H1 (cell line): Measurements from ENCODE around the gene TUBD1. TPM values are rescaled to one million over a fixed set of nuclear protein-coding genes. Genes with fewer than 3 reads are reported as not detected.

Experiments
- CTCF ChIA-PET: fragments of 300-600 bp; sonication (Branson Sonifier 250); formaldehyde crosslinking; loops from one replicate; lab custom pipeline; 2021; ENCODE audit not compliant: partially characterized antibody; lab: Charles Lee
- POLR2A ChIA-PET: fragments of 300-600 bp; sonication (Branson Sonifier 250); formaldehyde crosslinking; loops from one replicate; lab custom pipeline; 2021; ENCODE audit warnings: inconsistent platforms; ENCODE audit not compliant: partially characterized antibody; lab: Charles Lee
- DNase-seq, 2 experiments: peaks; one replicate each; pipeline versions ENCODE4 v3.0.0 to v3.0.0-alpha.2; 2010 to 2022; ENCODE audit warnings: low spot score in 2 of 2, low read depth in 1 of 2, mixed read lengths in 1 of 2
- FAIRE-seq: peaks from 2 replicates; lab custom pipeline; 2011; peaks lifted over from hg19 to GRCh38; lab: Jason Lieb, UNC
- H2AFZ ChIP-seq: 2 replicates; pipeline ENCODE4 v1.8.1; 2012; ENCODE audit warnings: low read length, inconsistent platforms
- H2AK5ac ChIP-seq: 2 replicates; pipeline ENCODE4 v1.6.1; 2013; ENCODE audit warnings: low read depth, low read length
- H2BK120ac ChIP-seq: replicated peaks from 2 replicates; pipeline ENCODE3; 2013; ENCODE audit warnings: low read depth, low read length, inconsistent platforms
- H2BK12ac ChIP-seq: 2 replicates; pipeline ENCODE4 v1.6.1; 2013; ENCODE audit warnings: low read depth, low read length
- H2BK15ac ChIP-seq: 2 replicates; pipeline ENCODE4 v1.6.1; 2013; ENCODE audit warnings: low read length
- H2BK20ac ChIP-seq: 2 replicates; pipeline ENCODE4 v1.6.1; 2013; ENCODE audit warnings: low read length
- H2BK5ac ChIP-seq: 2 replicates; pipeline ENCODE4 v1.6.1; 2013; ENCODE audit warnings: low read depth, low read length
- H3K14ac ChIP-seq: 2 replicates; pipeline ENCODE4 v1.6.1; 2013; ENCODE audit warnings: inconsistent platforms; ENCODE audit not compliant: insufficient read length
- H3K18ac ChIP-seq: 2 replicates; pipeline ENCODE4 v1.6.1; 2013; ENCODE audit warnings: low read length; ENCODE audit errors: extremely low read depth
- H3K23ac ChIP-seq: 2 replicates; pipeline ENCODE4 v1.6.1; 2013; ENCODE audit warnings: inconsistent platforms; ENCODE audit not compliant: insufficient read length
- H3K23me2 ChIP-seq: 2 replicates; pipeline ENCODE4 v1.6.1; 2013; ENCODE audit warnings: low read depth, low read length
- H3K27ac ChIP-seq: 2 replicates; pipeline ENCODE4 v1.6.1; 2011; ENCODE audit warnings: low read depth, low read length, inconsistent platforms
- H3K27me3 ChIP-seq, 4 experiments: replicated peaks in 1 of 4; 1 replicate in 1 of 4; 2 replicates in 3 of 4; pipeline versions ENCODE4 v1.6.1 to v1.8.1; 2011 to 2013; ENCODE audit warnings: low read length in 3 of 4, mild to moderate bottlenecking in 3 of 4, inconsistent platforms in 2 of 4, mixed read lengths in 2 of 4, moderate library complexity in 1 of 4; ENCODE audit not compliant: control insufficient read depth in 3 of 4, insufficient read depth in 3 of 4; ENCODE audit errors: extremely low read depth in 1 of 4
- H3K36me3 ChIP-seq, 4 experiments: 2 replicates each; pipeline versions ENCODE4 v1.6.1 to v1.8.1; 2011 to 2013; ENCODE audit warnings: mild to moderate bottlenecking in 4 of 4, low read length in 3 of 4, moderate library complexity in 2 of 4, control low read depth in 1 of 4, inconsistent platforms in 1 of 4; ENCODE audit not compliant: insufficient read depth in 4 of 4, control insufficient read depth in 2 of 4
- H3K4ac ChIP-seq: replicated peaks from 2 replicates; pipeline ENCODE3; 2013; ENCODE audit warnings: low read length, low read depth, mixed read lengths, inconsistent platforms; ENCODE audit not compliant: insufficient read length
- H3K4me1 ChIP-seq, 4 experiments: replicated peaks in 1 of 4; 1 replicate in 1 of 4; 2 replicates in 3 of 4; pipeline versions ENCODE4 v1.6.1 to v1.8.1; 2011 to 2013; ENCODE audit warnings: low read length in 3 of 4, inconsistent platforms in 2 of 4, mixed read lengths in 1 of 4; ENCODE audit not compliant: insufficient read depth in 4 of 4, control insufficient read depth in 3 of 4
- H3K4me2 ChIP-seq, 2 experiments: 2 replicates each; pipeline versions ENCODE4 v1.6.1 to v1.8.1; 2011 to 2013; ENCODE audit warnings: low read depth in 2 of 2, low read length in 2 of 2, control low read depth in 1 of 2, inconsistent platforms in 1 of 2, mild to moderate bottlenecking in 1 of 2; ENCODE audit not compliant: insufficient read depth in 1 of 2
- H3K4me3 ChIP-seq, 4 experiments: fragments of 200-600, 300-600 bp in 1 of 4; sonication (generic), shearing (Covaris generic), sonication (Bioruptor Twin) in 1 of 4; 2 replicates each; pipeline versions ENCODE4 v1.5.1 to v1.8.1; 2011 to 2016; ENCODE audit warnings: low read length in 4 of 4, low read depth in 3 of 4, control low read depth in 2 of 4, inconsistent platforms in 2 of 4, mild to moderate bottlenecking in 2 of 4, mixed read lengths in 1 of 4, moderate library complexity in 1 of 4; ENCODE audit not compliant: insufficient read depth in 2 of 4; ENCODE audit errors: extremely low read depth in 1 of 4
- H3K56ac ChIP-seq: replicated peaks from 2 replicates; pipeline ENCODE3; 2013; ENCODE audit warnings: low read depth, mild to moderate bottlenecking, mixed read lengths, low read length, inconsistent platforms; ENCODE audit not compliant: insufficient read length
- H3K79me1 ChIP-seq: 2 replicates; pipeline ENCODE4 v1.6.1; 2013; ENCODE audit warnings: low read depth, low read length, control low read depth
- H3K79me2 ChIP-seq, 2 experiments: 2 replicates each; pipeline versions ENCODE4 v1.6.1 to v1.8.1; 2012 to 2013; ENCODE audit warnings: low read length in 2 of 2, mild to moderate bottlenecking in 2 of 2, inconsistent platforms in 1 of 2; ENCODE audit not compliant: insufficient read depth in 2 of 2, control insufficient read depth in 1 of 2
- H3K9ac ChIP-seq, 4 experiments: replicated peaks in 1 of 4; 1 replicate in 1 of 4; 2 replicates in 3 of 4; pipeline versions ENCODE4 v1.6.1 to v1.8.1; 2011 to 2013; ENCODE audit warnings: low read depth in 3 of 4, low read length in 3 of 4, control low read depth in 2 of 4, mild to moderate bottlenecking in 2 of 4, moderate library complexity in 2 of 4, inconsistent platforms in 1 of 4; ENCODE audit errors: extremely low read depth in 1 of 4
- H3K9me3 ChIP-seq, 2 experiments: 2 replicates each; pipeline versions ENCODE4 v1.6.1 to v1.8.1; 2012 to 2013; ENCODE audit warnings: mild to moderate bottlenecking in 2 of 2, moderate library complexity in 2 of 2, control low read depth in 1 of 2, inconsistent platforms in 1 of 2, low read depth in 1 of 2, low read length in 1 of 2, mixed read lengths in 1 of 2; ENCODE audit not compliant: insufficient read depth in 2 of 2
- H4K20me1 ChIP-seq, 2 experiments: replicated peaks in 1 of 2; 2 replicates each; pipeline versions ENCODE3 to v1.8.1; 2011 to 2013; ENCODE audit warnings: inconsistent platforms in 2 of 2, low read length in 2 of 2, mild to moderate bottlenecking in 1 of 2; ENCODE audit not compliant: insufficient read depth in 2 of 2, control insufficient read depth in 1 of 2
- H4K5ac ChIP-seq: 2 replicates; pipeline ENCODE4 v1.6.1; 2013; ENCODE audit warnings: low read length, low read depth, mixed read lengths, inconsistent platforms; ENCODE audit not compliant: insufficient read length
- H4K8ac ChIP-seq: 2 replicates; pipeline ENCODE4 v1.8.0; 2013; ENCODE audit warnings: mild to moderate bottlenecking, moderate library complexity, low read length, inconsistent platforms; ENCODE audit not compliant: insufficient read depth; ENCODE audit errors: extremely low read depth
- H4K91ac ChIP-seq: replicated peaks from 2 replicates; pipeline ENCODE3; 2013; ENCODE audit warnings: low read length, mixed read lengths, inconsistent platforms; ENCODE audit not compliant: insufficient read length
- CHD1 ChIP-seq: IDR thresholded peaks from 2 replicates; pipeline ENCODE4 v1.6.1; 2012; ENCODE audit warnings: low read depth, low read length, improper control_type of control experiment
- GTF2F1 ChIP-seq: IDR thresholded peaks from 2 replicates; pipeline ENCODE4 v1.6.1; 2012; ENCODE audit warnings: low read depth, low read length, improper control_type of control experiment, borderline replicate concordance
- HDAC6 ChIP-seq: IDR thresholded peaks from one replicate; pipeline ENCODE4 v1.7.1; 2012; ENCODE audit warnings: low read depth, mild to moderate bottlenecking, inconsistent platforms, low read length, moderate library complexity
- JUN ChIP-seq: IDR thresholded peaks from 2 replicates; pipeline ENCODE4 v1.6.1; 2011; ENCODE audit warnings: low read depth, mild to moderate bottlenecking, improper control_type of control experiment, low read length
- KDM1A ChIP-seq: fragments of 200-600, 300-600 bp; sonication (generic); IDR thresholded peaks from 2 replicates; pipeline ENCODE4 v1.7.1; 2016; ENCODE audit warnings: mild to moderate bottlenecking, low read length, borderline replicate concordance
- PHF8 ChIP-seq: fragments of 200-600 bp; sonication (generic); conservative IDR thresholded peaks from 2 replicates; pipeline ENCODE4 v1.7.1; 2012; ENCODE audit warnings: low read depth, mild to moderate bottlenecking, inconsistent platforms, low read length, moderate library complexity
- POU5F1 ChIP-seq: IDR thresholded peaks from 2 replicates; pipeline ENCODE4 v1.6.1; 2011; ENCODE audit warnings: low read depth, mild to moderate bottlenecking, low read length, moderate library complexity
- RFX5 ChIP-seq: IDR thresholded peaks from 2 replicates; pipeline ENCODE4 v1.6.1; 2011; ENCODE audit warnings: low read depth, low read length, improper control_type of control experiment, borderline replicate concordance
- SIN3A ChIP-seq, 2 experiments: IDR thresholded peaks in 1 of 2; conservative IDR thresholded peaks in 1 of 2; 2 replicates each; pipeline ENCODE4 v1.6.1; 2011 to 2012; ENCODE audit warnings: low read length in 2 of 2, improper control_type of control experiment in 1 of 2, low read depth in 1 of 2, mild to moderate bottlenecking in 1 of 2
- SP4 ChIP-seq: IDR thresholded peaks from 2 replicates; pipeline ENCODE4 v1.6.1; 2012; ENCODE audit warnings: low read length, inconsistent platforms
- TAF7 ChIP-seq: optimal IDR thresholded peaks from 2 replicates; pipeline ENCODE3; 2011; ENCODE audit warnings: low read depth, mild to moderate bottlenecking, inconsistent platforms, low read length, moderate library complexity, borderline replicate concordance
- TBP ChIP-seq: IDR thresholded peaks from 2 replicates; pipeline ENCODE4 v1.6.1; 2011; ENCODE audit warnings: low read depth, low read length, improper control_type of control experiment
- YY1 ChIP-seq: IDR thresholded peaks from 2 replicates; pipeline ENCODE4 v1.6.1; 2011; ENCODE audit warnings: low read depth, mild to moderate bottlenecking, low read length
- polyA plus RNA-seq, 7 experiments: library from polyadenylated mRNA; depleted of rRNA in 3 of 7; stranded (reverse) in 5 of 7; unstranded in 2 of 7; fragments of >200 nt in 5 of 7; fragments of 200-250 nt in 2 of 7; gene quantifications; 1 replicate in 5 of 7; 2 replicates in 1 of 7; 4 replicates in 1 of 7; pipeline versions ENCODE4 v1.2.1 to v1.2.3, GENCODE V29; 2011 to 2013; ENCODE audit warnings: missing spikeins in 2 of 7, mixed read lengths in 2 of 7
- total RNA-seq: library from RNA; stranded (reverse); fragmentation: NEBNext Ultra II Directional; extraction: Animal tissue kit (Norgen Biotek cat#: 25700); gene quantifications from 2 replicates; pipeline ENCODE4 v1.2.1, GENCODE V29; 2021
- TF ChIP-seq, protein P1 (sequence below): IDR thresholded peaks from 2 replicates; pipeline ENCODE4 v1.6.1; 2011; ENCODE audit warnings: low read depth, mild to moderate bottlenecking, low read length; ENCODE audit not compliant: insufficient read depth

The TUBD1 gene
- total and polyA plus RNA-seq, 2 of the 8 experiments (the other 6 are each of a cell fraction or from before 2014, with no cell fraction given), result 9.1 to 17.5 TPM

- no peak overlapping the region for H3K14ac ChIP-seq
- H3K36me3 ChIP-seq, result peaks cover 2 to 17% (median 14%) of the 10 kb centered on the region in 4 experiments; a peak in 6 of 8 replicates
- no peak overlapping the region for H2BK120ac ChIP-seq
- POLR2A ChIA-PET, result no interaction called here
- no peaks in the 10 kb centered on the region for H3K23me2 ChIP-seq
- no peak overlapping the region for H2AK5ac ChIP-seq
- no peaks in the 10 kb centered on the region for H3K9me3 ChIP-seq
- H2BK12ac ChIP-seq, result no peak overlapping the region
- H4K91ac ChIP-seq, result no peak overlapping the region
- H4K8ac ChIP-seq, result no peak overlapping the region
- no peak overlapping the region for H3K23ac ChIP-seq
- no peak overlapping the region for H3K9ac ChIP-seq
- H3K4me2 ChIP-seq, result no peak overlapping the region
- H3K4me3 ChIP-seq, result no peak overlapping the region
- H4K20me1 ChIP-seq, result no peaks in the 10 kb centered on the region
- no peak overlapping the region for H2AFZ ChIP-seq
- H2BK20ac ChIP-seq, result no peak overlapping the region
- H3K79me2 ChIP-seq, result no peaks in the 10 kb centered on the region
- CTCF ChIA-PET, result no interaction called here
- FAIRE-seq, result no peak
- DNase-seq, result no peak
- H3K4me1 ChIP-seq, result no peaks in the 10 kb centered on the region
- no peak overlapping the region for H2BK5ac ChIP-seq
- no peak overlapping the region for H3K4ac ChIP-seq
- H4K5ac ChIP-seq, result no peak overlapping the region
- no peak for TF ChIP-seq TBP
- no peak for TF ChIP-seq YY1
- no peak for TF ChIP-seq RFX5
- TF ChIP-seq CHD1, result no peak
- no peak for TF ChIP-seq HDAC6
- TF ChIP-seq JUN, result no peak
- TF ChIP-seq TAF7, result no peak
- no peak for TF ChIP-seq GTF2F1
- no peak for TF ChIP-seq PHF8
- TF ChIP-seq SIN3A (conservative IDR thresholded peaks at IDR 0.05 in 1 of 2, IDR thresholded peaks at IDR 0.05 in 1 of 2; ENCODE audit: low read depth in 1 of 2, low read length in 2 of 2), result no peak
- TF ChIP-seq, protein P1, sequence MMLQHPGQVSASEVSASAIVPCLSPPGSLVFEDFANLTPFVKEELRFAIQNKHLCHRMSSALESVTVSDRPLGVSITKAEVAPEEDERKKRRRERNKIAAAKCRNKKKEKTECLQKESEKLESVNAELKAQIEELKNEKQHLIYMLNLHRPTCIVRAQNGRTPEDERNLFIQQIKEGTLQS, result no peak
- no peak for TF ChIP-seq SP4
- no peak for TF ChIP-seq KDM1A
- TF ChIP-seq POU5F1, result no peak
- H2BK15ac ChIP-seq, result no peak overlapping the region
- H3K27me3 ChIP-seq, result no peaks in the 10 kb centered on the region
- no peak overlapping the region for H3K27ac ChIP-seq
- H3K79me1 ChIP-seq, result no peaks in the 10 kb centered on the region
- H3K56ac ChIP-seq, result no peak overlapping the region
- H3K18ac ChIP-seq, result no peak overlapping the region
Observed at GRCh38 chr17:59916446-59916845, 23.7 kb upstream of the TUBD1 start.
